ENCODE data around the gene NR3C2. TPM values are rescaled to one million over a fixed set of nuclear protein-coding genes. Genes with fewer than 3 reads are reported as not detected.

NR3C2 gene
- total and polyA plus RNA-seq, 10 of the 15 experiments (the other 5 are each of a cell fraction or from before 2014, with no cell fraction given): 0.05 to 0.11 (median 0.08) TPM; not detected in 4

DNA sequence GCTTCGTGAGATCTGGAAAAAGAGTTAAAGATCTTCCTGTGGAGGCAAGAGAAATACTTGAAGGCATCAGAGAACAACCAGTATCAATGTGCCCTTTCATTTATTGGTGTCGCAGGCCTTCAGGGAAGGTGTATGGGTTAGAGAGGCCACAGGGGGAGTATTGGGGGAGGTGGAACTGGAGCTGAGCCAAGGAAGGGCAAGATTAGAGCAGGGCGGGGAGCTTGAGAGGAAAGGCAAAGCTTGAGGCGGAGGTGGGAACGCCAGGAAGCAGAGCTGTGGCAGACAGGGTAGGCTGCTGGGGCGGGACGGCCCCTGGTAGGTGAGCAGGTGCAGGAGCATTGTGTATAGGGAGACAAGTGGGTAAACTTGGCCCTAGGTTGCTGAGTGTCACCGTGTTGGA is 380.4 kb downstream of the NR3C2 start:
- DNase-seq (ENCODE audit: low read depth, low spot score): no peak
- no TSS peak for BruUV-seq (replicated peaks)
- H3K4me3 ChIP-seq: no peak overlapping the region
- TF ChIP-seq, protein P1, sequence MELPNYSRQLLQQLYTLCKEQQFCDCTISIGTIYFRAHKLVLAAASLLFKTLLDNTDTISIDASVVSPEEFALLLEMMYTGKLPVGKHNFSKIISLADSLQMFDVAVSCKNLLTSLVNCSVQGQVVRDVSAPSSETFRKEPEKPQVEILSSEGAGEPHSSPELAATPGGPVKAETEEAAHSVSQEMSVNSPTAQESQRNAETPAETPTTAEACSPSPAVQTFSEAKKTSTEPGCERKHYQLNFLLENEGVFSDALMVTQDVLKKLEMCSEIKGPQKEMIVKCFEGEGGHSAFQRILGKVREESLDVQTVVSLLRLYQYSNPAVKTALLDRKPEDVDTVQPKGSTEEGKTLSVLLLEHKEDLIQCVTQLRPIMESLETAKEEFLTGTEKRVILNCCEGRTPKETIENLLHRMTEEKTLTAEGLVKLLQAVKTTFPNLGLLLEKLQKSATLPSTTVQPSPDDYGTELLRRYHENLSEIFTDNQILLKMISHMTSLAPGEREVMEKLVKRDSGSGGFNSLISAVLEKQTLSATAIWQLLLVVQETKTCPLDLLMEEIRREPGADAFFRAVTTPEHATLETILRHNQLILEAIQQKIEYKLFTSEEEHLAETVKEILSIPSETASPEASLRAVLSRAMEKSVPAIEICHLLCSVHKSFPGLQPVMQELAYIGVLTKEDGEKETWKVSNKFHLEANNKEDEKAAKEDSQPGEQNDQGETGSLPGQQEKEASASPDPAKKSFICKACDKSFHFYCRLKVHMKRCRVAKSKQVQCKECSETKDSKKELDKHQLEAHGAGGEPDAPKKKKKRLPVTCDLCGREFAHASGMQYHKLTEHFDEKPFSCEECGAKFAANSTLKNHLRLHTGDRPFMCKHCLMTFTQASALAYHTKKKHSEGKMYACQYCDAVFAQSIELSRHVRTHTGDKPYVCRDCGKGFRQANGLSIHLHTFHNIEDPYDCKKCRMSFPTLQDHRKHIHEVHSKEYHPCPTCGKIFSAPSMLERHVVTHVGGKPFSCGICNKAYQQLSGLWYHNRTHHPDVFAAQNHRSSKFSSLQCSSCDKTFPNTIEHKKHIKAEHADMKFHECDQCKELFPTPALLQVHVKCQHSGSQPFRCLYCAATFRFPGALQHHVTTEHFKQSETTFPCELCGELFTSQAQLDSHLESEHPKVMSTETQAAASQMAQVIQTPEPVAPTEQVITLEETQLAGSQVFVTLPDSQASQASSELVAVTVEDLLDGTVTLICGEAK (IDR thresholded peaks at IDR 0.05; ENCODE audit: borderline replicate concordance): no peak
- TF ChIP-seq BHLHE40 (IDR thresholded peaks at IDR 0.05; ENCODE audit: borderline replicate concordance in 1 of 2, low read depth in 2 of 2, low read length in 1 of 2) (no peak), SIN3A (IDR thresholded peaks at IDR 0.05; ENCODE audit: low read depth, low read length) (no peak), RUNX3 (IDR thresholded peaks at IDR 0.05; ENCODE audit: low read length) (no peak), SREBF1 (IDR thresholded peaks at IDR 0.05; ENCODE audit: low read length) (no peak), FOXK2 (IDR thresholded peaks at IDR 0.05) (no peak), NFYB (IDR thresholded peaks at IDR 0.05; ENCODE audit: insufficient read depth, low read depth, low read length) (no peak), PAX8 (IDR thresholded peaks at IDR 0.05) (no peak)
- TF ChIP-seq, protein P2, sequence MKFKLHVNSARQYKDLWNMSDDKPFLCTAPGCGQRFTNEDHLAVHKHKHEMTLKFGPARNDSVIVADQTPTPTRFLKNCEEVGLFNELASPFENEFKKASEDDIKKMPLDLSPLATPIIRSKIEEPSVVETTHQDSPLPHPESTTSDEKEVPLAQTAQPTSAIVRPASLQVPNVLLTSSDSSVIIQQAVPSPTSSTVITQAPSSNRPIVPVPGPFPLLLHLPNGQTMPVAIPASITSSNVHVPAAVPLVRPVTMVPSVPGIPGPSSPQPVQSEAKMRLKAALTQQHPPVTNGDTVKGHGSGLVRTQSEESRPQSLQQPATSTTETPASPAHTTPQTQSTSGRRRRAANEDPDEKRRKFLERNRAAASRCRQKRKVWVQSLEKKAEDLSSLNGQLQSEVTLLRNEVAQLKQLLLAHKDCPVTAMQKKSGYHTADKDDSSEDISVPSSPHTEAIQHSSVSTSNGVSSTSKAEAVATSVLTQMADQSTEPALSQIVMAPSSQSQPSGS (IDR thresholded peaks at IDR 0.05; ENCODE audit: low read length): no peak
- H2AFZ ChIP-seq (ENCODE audit: control insufficient read depth, low read depth, low read length): no peak overlapping the region
- H3K9ac ChIP-seq (ENCODE audit: control insufficient read depth, insufficient read depth, low read length): no peak overlapping the region
- no peak overlapping the region for H3K27ac ChIP-seq (ENCODE audit: control insufficient read depth, insufficient read depth)
- RAD21 ChIA-PET (ENCODE audit: unreplicated experiment): no interaction called here
- no peaks in the 10 kb centered on the region for H3K9me3 ChIP-seq (replicated peaks; ENCODE audit: control insufficient read depth, insufficient read depth, low read length)
- H3K27me3 ChIP-seq (replicated peaks in 1 of 2; ENCODE audit: control insufficient read depth in 2 of 2, insufficient read depth in 2 of 2, low read length in 1 of 2): no peaks in the 10 kb centered on the region
- intact Hi-C loops (cut with micrococcal nuclease; ENCODE audit: unreplicated experiment): no loop called here
- H3K4me2 ChIP-seq (ENCODE audit: control insufficient read depth, insufficient read depth): no peak overlapping the region
- no peak for FAIRE-seq
- in situ Hi-C loops (cut with MboI): no loop called here
- H3K79me2 ChIP-seq (ENCODE audit: control insufficient read depth, insufficient read depth, low read length): peaks cover 3% of the 10 kb centered on the region; the same call in 1 of the 2 replicates
- WGBS (ENCODE audit: insufficient coverage, insufficient replicate concordance, low lambda C conversion rate, missing lambda C conversion rate): 81% methylated on average over 8 of the region's 8 CpGs
- SMC1A ChIA-PET (ENCODE audit: uncharacterized antibody, unreplicated experiment): no interaction called here
- peaks cover 6 to 21% of the 10 kb centered on the region in 2 experiments; a peak in 3 of 4 replicates for H3K36me3 ChIP-seq (ENCODE audit: control insufficient read depth in 2 of 2, insufficient read depth in 2 of 2, low read length in 1 of 2)
- H3K4me1 ChIP-seq (ENCODE audit: control insufficient read depth, insufficient read depth, low read length): peaks cover 21% of the 10 kb centered on the region
- peaks cover 5% of the 10 kb centered on the region for H4K20me1 ChIP-seq (ENCODE audit: control insufficient read depth, insufficient read depth)
- POLR2A ChIA-PET: no interaction called here
- no peak for ATAC-seq
- CTCF ChIA-PET: no interaction called here
